HFF-Myc (cell line): ENCODE results near the gene SMG6.

Source experiments
- DNase-seq: peaks from one replicate; pipeline ENCODE4 v3.0.0-alpha.2; 2011; ENCODE audit warnings: low read depth; ENCODE audit errors: extremely low read depth
- H3K4me3 ChIP-seq: replicated peaks from 2 replicates; pipeline ENCODE4 v1.5.1; 2011; ENCODE audit warnings: low read depth, mild to moderate bottlenecking, control low read depth, low read length
- TF ChIP-seq, protein P1 (sequence below): IDR thresholded peaks from 2 replicates; pipeline ENCODE4 v1.5.1; 2012; ENCODE audit warnings: mild to moderate bottlenecking, low read depth, low read length, control low read depth; ENCODE audit errors: missing control alignments

The SMG6 gene

DNA sequence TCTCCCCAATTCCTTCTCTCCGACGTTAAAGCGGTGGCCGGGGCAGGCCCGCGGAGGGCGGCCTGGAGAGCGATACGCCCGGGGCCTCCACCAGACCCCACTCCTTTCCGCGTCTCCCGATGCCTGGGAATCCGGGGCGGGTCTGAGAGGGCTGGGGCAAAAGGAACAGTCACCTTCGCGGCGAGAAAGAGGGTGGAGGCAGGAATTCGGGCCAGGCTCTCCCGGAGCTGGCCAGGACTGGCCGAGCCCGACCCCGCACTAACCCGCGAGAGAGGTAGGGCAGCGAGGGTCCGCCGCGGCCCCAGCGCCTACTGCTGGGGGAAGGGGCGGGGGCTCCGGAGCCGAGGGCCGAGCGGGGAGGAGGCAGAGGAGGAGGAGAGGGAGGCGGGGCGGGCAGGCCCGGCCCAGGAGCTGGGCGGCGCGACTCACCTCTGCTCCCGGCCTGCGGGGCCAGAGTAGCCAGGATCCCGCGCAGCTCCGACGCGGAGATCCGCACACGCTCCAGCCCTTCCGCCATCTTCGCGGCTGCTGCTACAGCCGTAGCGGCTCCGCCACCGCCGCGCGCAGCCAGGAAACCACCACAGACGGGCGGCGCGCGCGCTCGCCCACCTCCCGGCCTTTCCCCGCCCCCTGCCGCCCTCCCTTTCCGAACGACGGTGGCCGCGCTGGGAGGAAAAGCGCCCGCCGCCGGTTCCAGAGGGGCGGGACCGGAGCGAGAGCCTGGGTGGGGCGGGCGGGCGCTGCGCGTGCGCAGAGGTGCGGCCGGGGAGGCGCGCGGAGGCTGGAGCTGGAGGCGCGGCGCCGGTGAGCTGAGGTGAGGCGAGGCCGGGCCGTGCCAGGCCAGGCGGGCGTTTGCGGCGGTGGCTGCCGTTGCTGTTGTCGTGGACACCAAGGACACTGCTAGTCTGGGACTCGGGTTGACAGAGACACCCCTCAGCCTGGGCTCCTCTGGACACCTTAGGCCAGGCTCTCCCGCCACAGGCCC lies at the start of gene SMG6, which contains the start of gene SRR:
SMG6 (minus strand) TSS at position 582 of the 985 bp plus-strand sequence; CDS start at position 517, 65 bp downstream.
SRR (plus strand) TSS at position 747 of the 985 bp plus-strand sequence. CDS start 11,611 bp downstream, outside the sequence.
- peak; percentile 52 for DNase-seq
- TF ChIP-seq, protein P1, sequence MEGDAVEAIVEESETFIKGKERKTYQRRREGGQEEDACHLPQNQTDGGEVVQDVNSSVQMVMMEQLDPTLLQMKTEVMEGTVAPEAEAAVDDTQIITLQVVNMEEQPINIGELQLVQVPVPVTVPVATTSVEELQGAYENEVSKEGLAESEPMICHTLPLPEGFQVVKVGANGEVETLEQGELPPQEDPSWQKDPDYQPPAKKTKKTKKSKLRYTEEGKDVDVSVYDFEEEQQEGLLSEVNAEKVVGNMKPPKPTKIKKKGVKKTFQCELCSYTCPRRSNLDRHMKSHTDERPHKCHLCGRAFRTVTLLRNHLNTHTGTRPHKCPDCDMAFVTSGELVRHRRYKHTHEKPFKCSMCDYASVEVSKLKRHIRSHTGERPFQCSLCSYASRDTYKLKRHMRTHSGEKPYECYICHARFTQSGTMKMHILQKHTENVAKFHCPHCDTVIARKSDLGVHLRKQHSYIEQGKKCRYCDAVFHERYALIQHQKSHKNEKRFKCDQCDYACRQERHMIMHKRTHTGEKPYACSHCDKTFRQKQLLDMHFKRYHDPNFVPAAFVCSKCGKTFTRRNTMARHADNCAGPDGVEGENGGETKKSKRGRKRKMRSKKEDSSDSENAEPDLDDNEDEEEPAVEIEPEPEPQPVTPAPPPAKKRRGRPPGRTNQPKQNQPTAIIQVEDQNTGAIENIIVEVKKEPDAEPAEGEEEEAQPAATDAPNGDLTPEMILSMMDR, result no peak
- peak within 1 kb of the TSS; percentile 92 for H3K4me3 ChIP-seq

DNA sequence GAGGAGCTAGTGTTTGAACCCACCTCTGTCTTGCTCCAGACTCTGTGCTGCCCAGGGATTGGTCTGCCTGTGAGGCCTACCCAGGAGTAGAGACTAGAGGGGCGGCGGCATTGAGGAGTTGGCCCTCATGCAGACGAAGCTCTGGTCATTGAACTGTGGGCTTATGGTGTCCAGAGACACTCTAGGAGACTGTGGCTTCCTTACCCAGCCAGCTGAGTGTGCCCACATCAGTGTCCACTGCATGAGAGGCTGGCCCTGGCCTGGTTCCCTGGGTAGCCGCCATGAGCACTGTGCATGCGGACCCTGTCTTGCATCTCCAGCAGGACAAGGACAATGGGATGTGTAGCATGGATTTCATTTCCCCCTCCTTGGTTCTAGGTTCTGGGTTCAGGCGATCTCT lies 47.7 kb upstream of the SMG6 start:
- H3K4me3 ChIP-seq, result no peak overlapping the region
- DNase-seq, result no peak
- TF ChIP-seq, protein P1, result no peak

DNA sequence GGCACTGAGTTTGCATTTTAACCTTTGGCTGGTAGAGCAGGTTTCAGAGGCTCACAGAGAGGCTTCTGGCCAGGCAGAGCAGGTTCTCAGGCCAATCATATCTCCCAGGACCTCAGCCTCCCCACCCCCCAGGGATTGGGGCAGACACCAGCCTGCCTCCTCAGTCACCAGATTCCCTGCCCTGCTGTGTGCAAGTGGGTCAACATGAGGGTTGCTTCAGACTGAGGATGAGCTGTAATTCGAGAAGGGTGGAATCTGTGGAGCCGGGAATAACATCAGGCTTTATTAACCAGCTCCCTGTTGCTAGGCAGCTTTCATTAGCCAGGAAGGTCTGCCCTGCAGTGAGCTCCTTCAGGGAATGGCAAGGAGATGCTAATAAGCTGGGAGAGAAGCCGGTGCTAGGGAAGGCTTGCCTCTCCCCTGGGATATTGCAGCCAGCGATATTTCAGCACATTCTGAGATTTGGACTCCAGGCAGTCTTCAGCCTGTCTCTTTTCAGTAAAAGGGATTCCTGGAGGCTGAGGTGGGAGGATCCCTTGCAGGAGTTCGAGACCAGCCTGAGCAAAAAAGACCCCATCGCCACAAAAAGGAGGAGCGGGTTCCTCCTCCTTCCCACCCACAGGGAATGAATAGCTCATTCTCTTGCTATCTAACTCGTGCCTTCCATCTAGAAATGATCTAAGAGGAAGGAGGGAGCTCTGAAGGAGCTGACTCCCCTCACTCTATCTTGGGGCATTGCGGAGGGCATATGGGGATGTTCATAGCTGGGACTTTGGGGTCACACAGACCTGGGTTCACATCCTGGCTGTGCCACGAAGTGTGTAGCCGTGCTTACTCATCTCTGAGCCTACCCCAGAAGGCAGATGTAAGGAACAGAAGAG lies 44.5 kb upstream of the SMG6 start:
- peak; percentile 93 for DNase-seq
- no peak overlapping the region for H3K4me3 ChIP-seq

DNA sequence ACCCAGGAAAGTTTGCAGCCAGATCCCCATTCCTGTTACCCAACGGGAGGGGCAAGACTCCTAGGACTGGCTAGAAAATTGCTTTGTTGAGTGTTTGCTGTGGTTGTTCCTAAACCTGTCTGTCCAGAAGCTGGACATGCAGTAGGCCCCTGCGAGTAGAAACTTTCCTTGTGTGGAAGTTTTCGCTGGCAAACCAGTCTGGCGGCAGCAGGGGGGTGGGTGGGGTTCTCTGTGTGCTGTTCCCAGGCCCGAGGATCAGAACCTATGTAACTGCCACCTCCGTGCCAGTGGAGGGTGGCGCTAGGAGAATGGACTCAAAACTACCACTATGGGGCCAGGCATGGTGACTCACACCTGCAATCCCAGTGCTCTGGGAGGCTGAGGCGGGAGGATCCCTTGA lies 42.9 kb upstream of the SMG6 start:
- no peak for DNase-seq
- H3K4me3 ChIP-seq, result no peak overlapping the region
- TF ChIP-seq, protein P1, result no peak

More for the DNA sequence above, 44.5 kb upstream of the SMG6 start:
- TF ChIP-seq, protein P1, result no peak

DNA sequence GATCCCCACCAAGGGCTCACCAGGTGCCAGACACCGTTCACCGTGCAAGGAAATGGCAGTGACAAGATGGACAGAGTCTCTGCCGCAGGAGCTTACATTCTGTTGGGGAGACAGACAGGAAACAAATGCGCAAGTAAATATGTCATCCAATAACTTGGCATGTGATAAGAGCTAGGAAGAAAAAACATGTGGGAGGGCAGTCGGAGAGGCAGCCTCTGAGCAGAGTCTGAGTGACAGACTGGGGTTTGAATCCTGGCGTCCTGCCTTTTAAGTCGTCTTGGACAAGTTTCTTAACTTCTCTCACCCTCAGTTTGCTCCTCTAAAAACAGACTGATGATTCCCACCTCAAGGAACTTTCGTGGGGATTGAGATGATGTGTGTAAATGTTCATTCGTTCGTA lies 40.9 kb upstream of the SMG6 start:
- no peak for DNase-seq
- TF ChIP-seq, protein P1, result no peak
- no peak overlapping the region for H3K4me3 ChIP-seq

DNA sequence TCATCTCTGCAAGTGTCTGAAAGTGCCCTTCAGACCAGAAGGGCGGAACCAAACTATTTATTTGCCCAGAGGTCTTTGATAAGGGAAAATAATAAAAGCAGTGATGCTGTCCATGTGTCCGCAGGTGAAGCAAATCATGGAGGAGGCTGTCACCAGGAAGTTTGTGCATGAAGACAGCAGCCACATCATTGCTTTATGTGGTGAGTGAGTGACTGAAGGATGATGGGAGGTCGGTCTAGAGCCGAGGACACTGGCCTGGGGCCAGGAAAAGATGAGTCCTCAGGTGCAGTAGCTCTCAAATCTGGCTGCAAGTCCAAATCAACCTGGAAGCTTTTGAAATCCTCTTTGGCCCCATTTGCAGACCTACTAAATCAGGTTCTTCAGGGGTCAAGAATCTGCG lies 39.8 kb upstream of the SMG6 start:
- DNase-seq, result no peak
- no peak overlapping the region for H3K4me3 ChIP-seq
- TF ChIP-seq, protein P1, result no peak
